H9 (cell line): ENCODE data around the gene KLHL5. TPM values are rescaled to one million over a fixed set of nuclear protein-coding genes. Genes with fewer than 3 reads are reported as not detected.

ENCODE experiments used
- DNase-seq: peaks from one replicate; pipeline ENCODE4 v3.0.0-alpha.2; 2017
- H2AFZ ChIP-seq: one replicate; pipeline ENCODE4 v1.6.1; 2013; ENCODE audit warnings: mild to moderate bottlenecking, low read length, control low read depth, moderate library complexity
- H2AK5ac ChIP-seq: 2 replicates; pipeline ENCODE4 v1.6.1; 2013; ENCODE audit warnings: low read length, control low read depth, mixed read lengths; ENCODE audit not compliant: insufficient read length
- H2BK120ac ChIP-seq: one replicate; pipeline ENCODE4 v1.6.1; 2013; ENCODE audit warnings: low read depth, mild to moderate bottlenecking, low read length, control low read depth, inconsistent platforms; ENCODE audit not compliant: poor library complexity, severe bottlenecking
- H2BK12ac ChIP-seq: 2 replicates; pipeline ENCODE4 v1.6.1; 2013; ENCODE audit warnings: low read length, control low read depth, mixed read lengths, low read depth; ENCODE audit not compliant: insufficient read length
- H2BK15ac ChIP-seq: 2 replicates; pipeline ENCODE4 v1.6.1; 2013; ENCODE audit warnings: low read depth, low read length, control low read depth
- H2BK20ac ChIP-seq: one replicate; pipeline ENCODE4 v1.6.1; 2013; ENCODE audit warnings: low read depth, mild to moderate bottlenecking, low read length, control low read depth, inconsistent platforms; ENCODE audit not compliant: poor library complexity, severe bottlenecking
- H2BK5ac ChIP-seq: 2 replicates; pipeline ENCODE4 v1.6.1; 2013; ENCODE audit warnings: low read length, control low read depth, mixed read lengths; ENCODE audit not compliant: insufficient read length
- H3K14ac ChIP-seq: 2 replicates; pipeline ENCODE4 v1.6.1; 2013; ENCODE audit warnings: low read length, control low read depth; ENCODE audit not compliant: insufficient read depth
- H3K18ac ChIP-seq: 2 replicates; pipeline ENCODE4 v1.6.1; 2013; ENCODE audit warnings: low read depth, mild to moderate bottlenecking, mixed read lengths, low read length, control low read depth; ENCODE audit not compliant: insufficient read length
- H3K23ac ChIP-seq: 2 replicates; pipeline ENCODE4 v1.6.1; 2013; ENCODE audit warnings: low read length, control low read depth, mixed read lengths, low read depth; ENCODE audit not compliant: insufficient read length
- H3K23me2 ChIP-seq: 2 replicates; pipeline ENCODE4 v1.6.1; 2013; ENCODE audit warnings: low read depth, mild to moderate bottlenecking, mixed read lengths, low read length, control low read depth; ENCODE audit not compliant: insufficient read length, poor library complexity, severe bottlenecking
- H3K27ac ChIP-seq: 2 replicates; pipeline ENCODE4 v1.5.1; 2013; ENCODE audit warnings: low read length, control low read depth, mixed read lengths, low read depth; ENCODE audit not compliant: insufficient read length
- H3K27me3 ChIP-seq: 2 replicates; pipeline ENCODE4 v1.6.1; 2013; ENCODE audit warnings: low read length, control low read depth, inconsistent platforms; ENCODE audit not compliant: insufficient read depth
- H3K4ac ChIP-seq: 2 replicates; pipeline ENCODE4 v1.6.1; 2013; ENCODE audit warnings: low read depth, mild to moderate bottlenecking, control low read depth, inconsistent platforms, low read length, moderate library complexity
- H3K4me1 ChIP-seq: 2 replicates; pipeline ENCODE4 v1.6.1; 2013; ENCODE audit warnings: low read length, control low read depth, inconsistent platforms; ENCODE audit not compliant: insufficient read depth
- H3K4me2 ChIP-seq: 2 replicates; pipeline ENCODE4 v1.6.1; 2013; ENCODE audit warnings: low read length, control low read depth, mixed read lengths; ENCODE audit not compliant: insufficient read length, insufficient read depth
- H3K56ac ChIP-seq: 2 replicates; pipeline ENCODE4 v1.6.1; 2013; ENCODE audit warnings: low read depth, mild to moderate bottlenecking, mixed read lengths, low read length, control low read depth; ENCODE audit not compliant: insufficient read length
- H3K79me1 ChIP-seq: 2 replicates; pipeline ENCODE4 v1.6.1; 2013; ENCODE audit warnings: low read depth, mild to moderate bottlenecking, moderate library complexity, low read length, control low read depth, inconsistent platforms; ENCODE audit not compliant: insufficient read depth, poor library complexity, severe bottlenecking
- H3K79me2 ChIP-seq: 2 replicates; pipeline ENCODE4 v1.6.1; 2013; ENCODE audit warnings: low read length, control low read depth, inconsistent platforms; ENCODE audit not compliant: insufficient read depth
- H3K9ac ChIP-seq: 2 replicates; pipeline ENCODE4 v1.6.1; 2013; ENCODE audit warnings: low read length, control low read depth, mixed read lengths; ENCODE audit not compliant: insufficient read length; ENCODE audit errors: extremely low read depth
- H3K9me3 ChIP-seq: one replicate; pipeline ENCODE4 v1.6.1; 2013; ENCODE audit warnings: low read depth, low read length, inconsistent platforms; ENCODE audit not compliant: control insufficient read depth
- H3T11ph ChIP-seq: one replicate; pipeline ENCODE4 v1.6.1; 2013; ENCODE audit warnings: mild to moderate bottlenecking, low read length, control low read depth, inconsistent platforms
- H4K20me1 ChIP-seq: one replicate; pipeline ENCODE4 v1.6.1; 2013; ENCODE audit not compliant: control insufficient read depth, insufficient read length, insufficient read depth
- H4K5ac ChIP-seq: 2 replicates; pipeline ENCODE4 v1.6.1; 2013; ENCODE audit warnings: low read depth, mild to moderate bottlenecking, mixed read lengths, low read length, control low read depth; ENCODE audit not compliant: insufficient read length
- H4K8ac ChIP-seq: replicated peaks from 2 replicates; pipeline ENCODE4 v1.6.1; 2013; ENCODE audit warnings: low read length, control low read depth, mixed read lengths, low read depth; ENCODE audit not compliant: insufficient read length
- H4K91ac ChIP-seq: 2 replicates; pipeline ENCODE4 v1.6.1; 2013; ENCODE audit warnings: low read depth, mild to moderate bottlenecking, moderate library complexity, mixed read lengths, low read length, control low read depth; ENCODE audit not compliant: insufficient read length
- H3K27ac Mint-ChIP-seq, 3 experiments: 2 replicates in 2 of 3; 3 replicates in 1 of 3; pipeline ENCODE4 v1.8.0; 2020 to 2021; ENCODE audit warnings: mixed read lengths in 3 of 3, mild to moderate bottlenecking in 1 of 3, moderate library complexity in 1 of 3
- H3K27me3 Mint-ChIP-seq: 2 replicates; pipeline ENCODE4 v1.8.0; 2021; ENCODE audit warnings: low read depth, mild to moderate bottlenecking, moderate library complexity, mixed read lengths
- H3K36me3 Mint-ChIP-seq, 3 experiments: 2 replicates in 2 of 3; 3 replicates in 1 of 3; pipeline ENCODE4 v1.8.0; 2020 to 2021; ENCODE audit warnings: low read depth in 3 of 3, mixed read lengths in 3 of 3; ENCODE audit not compliant: insufficient read depth in 1 of 3
- H3K4me1 Mint-ChIP-seq, 2 experiments: 2 replicates each; pipeline ENCODE4 v1.8.0; 2020; ENCODE audit warnings: mixed read lengths in 2 of 2
- H3K4me3 Mint-ChIP-seq, 2 experiments: 2 replicates in 1 of 2; 3 replicates in 1 of 2; pipeline ENCODE4 v1.8.0; 2020 to 2021; ENCODE audit warnings: mild to moderate bottlenecking in 2 of 2, mixed read lengths in 2 of 2, moderate library complexity in 1 of 2
- H3K9me3 Mint-ChIP-seq, 2 experiments: 2 replicates in 1 of 2; 3 replicates in 1 of 2; pipeline ENCODE4 v1.8.0; 2020; ENCODE audit warnings: mild to moderate bottlenecking in 2 of 2, mixed read lengths in 2 of 2, moderate library complexity in 1 of 2
- CTCF ChIP-seq: fragments of 200-600 bp; sonication (generic); conservative IDR thresholded peaks from 3 replicates; pipeline ENCODE4 v1.8.0; 2021; ENCODE audit warnings: antibody characterized with exemption, mild to moderate bottlenecking
- WGBS: extraction: QIAGEN DNeasy Blood & Tissue Kit; methylation state at CpG from one replicate; pipeline ENCODE4 v1.1.7; 2013; ENCODE audit warnings: missing lambda C conversion rate, low lambda C conversion rate, mixed read lengths; ENCODE audit not compliant: insufficient read length; ENCODE audit errors: extremely low coverage; 5-methylcytosine and 5-hydroxymethylcytosine counted together
- total RNA-seq: library from RNA; stranded (reverse); gene quantifications from 2 replicates; pipeline ENCODE4 v1.2.1, GENCODE V29; 2021

The KLHL5 gene
- total RNA-seq, 1 experiment from 2014 or later, result 16.8 TPM

GRCh38 chr4:39014028-39014427 is 48.0 kb upstream of the KLHL5 start:
- Histone ChIP-seq H3K27ac (no peak overlapping the region), H2BK5ac (no peak overlapping the region), H3K9me3 (no peaks in the 10 kb centered on the region), H2BK15ac (no peak overlapping the region), H2BK120ac (no peak overlapping the region), H3K79me1 (no peaks in the 10 kb centered on the region), H3K27me3 (no peaks in the 10 kb centered on the region), H3K23ac (no peak overlapping the region), H3K14ac (no peak overlapping the region), H2AK5ac (no peak overlapping the region), H3K23me2 (no peaks in the 10 kb centered on the region), H3T11ph (no peak overlapping the region), H4K8ac (no peak overlapping the region), H2AFZ (no peak overlapping the region), H3K18ac (no peak overlapping the region), H3K4ac (no peak overlapping the region), H3K79me2 (no peaks in the 10 kb centered on the region), H4K20me1 (no peaks in the 10 kb centered on the region), H4K5ac (no peak overlapping the region), H3K56ac (no peak overlapping the region), H4K91ac (no peak overlapping the region), H3K4me1 (no peaks in the 10 kb centered on the region), H3K9ac (no peak overlapping the region), H2BK20ac (no peak overlapping the region), H3K4me2 (no peak overlapping the region), H2BK12ac (no peak overlapping the region)
- no peak for DNase-seq
- TF ChIP-seq CTCF, result no peak
- H3K9me3 Mint-ChIP-seq, result peaks cover 3 to 14% of the 10 kb centered on the region in 2 experiments; a peak in 4 of 5 replicates
- no peaks in the 10 kb centered on the region; a peak in 1 of 7 replicates for H3K36me3 Mint-ChIP-seq
- WGBS, result no CpG with 5 or more reads among the region's 2 CpGs
- peaks cover 0 to 4% of the 10 kb centered on the region in 2 experiments; a peak in 1 of 4 replicates for H3K4me1 Mint-ChIP-seq
- no peak overlapping the region for H3K4me3 Mint-ChIP-seq
- H3K27ac Mint-ChIP-seq, result no peak overlapping the region
- H3K27me3 Mint-ChIP-seq, result no peaks in the 10 kb centered on the region
